ENCODE data around the gene CCDC51.

CCDC51 gene

GRCh38 chr3:48418140-48418539, 21.8 kb downstream of the CCDC51 start:
- no peak for FAIRE-seq

- no peak for FAIRE-seq
Observed at GRCh38 chr3:48417529-48418108, 22.3 kb downstream of the CCDC51 start.

- FAIRE-seq: no peak
Observed at GRCh38 chr3:48416546-48416945, 23.4 kb downstream of the CCDC51 start.

GRCh38 chr3:48416091-48416505, 23.8 kb downstream of the CCDC51 start:
- FAIRE-seq: no peak

- no peak for FAIRE-seq
Observed at GRCh38 chr3:48415251-48415953, 24.5 kb downstream of the CCDC51 start.

GRCh38 chr3:48414376-48415250, 25.3 kb downstream of the CCDC51 start:
- no peak for FAIRE-seq

- no peak for FAIRE-seq
Observed at GRCh38 chr3:48413611-48414010, 26.3 kb downstream of the CCDC51 start.

GRCh38 chr3:48413086-48413485, 26.8 kb downstream of the CCDC51 start:
- no peak for FAIRE-seq

- FAIRE-seq: no peak
Observed at GRCh38 chr3:48412375-48413001, 27.4 kb downstream of the CCDC51 start.

- no peak for FAIRE-seq
Observed at GRCh38 chr3:48411606-48412374, 28.1 kb downstream of the CCDC51 start.

GRCh38 chr3:48411041-48411588, 28.8 kb downstream of the CCDC51 start:
- FAIRE-seq: no peak

GRCh38 chr3:48410205-48411040, 29.5 kb downstream of the CCDC51 start:
- FAIRE-seq: no peak

- no peak for FAIRE-seq
Observed at GRCh38 chr3:48409291-48410201, 30.4 kb downstream of the CCDC51 start.

- no peak for FAIRE-seq
Observed at GRCh38 chr3:48408823-48409281, 31.1 kb downstream of the CCDC51 start.

GRCh38 chr3:48407542-48408099, 32.3 kb downstream of the CCDC51 start:
- FAIRE-seq: no peak

- no peak for FAIRE-seq
Observed at GRCh38 chr3:48406443-48407431, 33.2 kb downstream of the CCDC51 start.

GRCh38 chr3:48405971-48406370, 33.9 kb downstream of the CCDC51 start:
- FAIRE-seq: no peak

- FAIRE-seq: no peak
Observed at GRCh38 chr3:48405343-48405881, 34.5 kb downstream of the CCDC51 start.
